Activated CD8-positive, alpha-beta memory T cell treated with anti-CD3 and anti-CD28 coated beads for 36 hours (primary cell): Measurements from ENCODE around the gene FHOD3. TPM values are rescaled to one million over a fixed set of nuclear protein-coding genes. Genes with fewer than 3 reads are reported as not detected.

Experiments
- CTCF ChIA-PET: fragments of 350-600 bp; sonication (Branson Sonifier 250); formaldehyde crosslinking; loops from one replicate; lab custom pipeline; 2021; ENCODE audit warnings: antibody characterized with exemption; lab: Charles Lee
- POLR2A ChIA-PET: fragments of 350-600 bp; sonication (Branson Sonifier 250); formaldehyde crosslinking; loops from one replicate; lab custom pipeline; 2021; ENCODE audit warnings: antibody characterized with exemption; lab: Charles Lee
- total RNA-seq, 2 experiments: library from RNA; stranded (reverse); gene quantifications; one replicate each; pipeline ENCODE4 v1.2.3, GENCODE V29; 2021

Gene FHOD3
- total RNA-seq, 2 experiments from 2014 or later = not detected

GRCh38 chr18:36653141-36653869 lies 355.8 kb downstream of the FHOD3 start:
- POLR2A ChIA-PET = no interaction called here
- CTCF ChIA-PET = no interaction called here

- ChIA-PET POLR2A (no interaction called here), CTCF (no interaction called here)
Measured at GRCh38 chr18:36653870-36654269, 356.4 kb downstream of the FHOD3 start.

- CTCF ChIA-PET = no interaction called here
- POLR2A ChIA-PET = interaction anchor here (0.6 kb wide), 1 partner anchor 17 kb away, joined by 5 read pairs; no protein-coding TSS in a partner anchor
Measured at GRCh38 chr18:36655074-36655473, 357.6 kb downstream of the FHOD3 start.

GRCh38 chr18:36655930-36656329 lies 358.4 kb downstream of the FHOD3 start:
- CTCF ChIA-PET = no interaction called here
- POLR2A ChIA-PET = no interaction called here

- ChIA-PET POLR2A (no interaction called here), CTCF (no interaction called here)
Measured at GRCh38 chr18:36658611-36659010, 361.1 kb downstream of the FHOD3 start.

GRCh38 chr18:36660311-36660710 lies 362.8 kb downstream of the FHOD3 start:
- ChIA-PET CTCF (no interaction called here), POLR2A (no interaction called here)

- ChIA-PET CTCF (no interaction called here), POLR2A (no interaction called here)
Measured at GRCh38 chr18:36661999-36662398, 364.5 kb downstream of the FHOD3 start.

GRCh38 chr18:36663312-36663711 lies 365.8 kb downstream of the FHOD3 start:
- ChIA-PET POLR2A (no interaction called here), CTCF (no interaction called here)

GRCh38 chr18:36665952-36666351 lies 368.4 kb downstream of the FHOD3 start:
- CTCF ChIA-PET = no interaction called here
- POLR2A ChIA-PET = no interaction called here

GRCh38 chr18:36667811-36668210 lies 370.3 kb downstream of the FHOD3 start:
- POLR2A ChIA-PET = no interaction called here
- CTCF ChIA-PET = no interaction called here

GRCh38 chr18:36668349-36668748 lies 370.8 kb downstream of the FHOD3 start:
- CTCF ChIA-PET = no interaction called here

GRCh38 chr18:36672437-36673344 lies 375.2 kb downstream of the FHOD3 start:
- POLR2A ChIA-PET = no interaction called here

More at GRCh38 chr18:36668349-36668748, 370.8 kb downstream of the FHOD3 start:
- POLR2A ChIA-PET = no interaction called here

GRCh38 chr18:36673452-36673851 lies 375.9 kb downstream of the FHOD3 start:
- ChIA-PET CTCF (no interaction called here), POLR2A (no interaction called here)

More at GRCh38 chr18:36672437-36673344, 375.2 kb downstream of the FHOD3 start:
- CTCF ChIA-PET = no interaction called here

GRCh38 chr18:36675076-36675475 lies 377.6 kb downstream of the FHOD3 start:
- POLR2A ChIA-PET = no interaction called here
- CTCF ChIA-PET = interaction anchor here (1.4 kb wide), 1 partner anchor 13 kb away, joined by 4 read pairs; no protein-coding TSS in a partner anchor

- ChIA-PET POLR2A (no interaction called here), CTCF (interaction anchor here (1.4 kb wide), 1 partner anchor 12 kb away, joined by 4 read pairs; no protein-coding TSS in a partner anchor)
Measured at GRCh38 chr18:36675542-36675941, 378.0 kb downstream of the FHOD3 start.

- ChIA-PET CTCF (no interaction called here), POLR2A (no interaction called here)
Measured at GRCh38 chr18:36676629-36677028, 379.1 kb downstream of the FHOD3 start.

GRCh38 chr18:36680042-36680441 lies 382.5 kb downstream of the FHOD3 start:
- ChIA-PET CTCF (no interaction called here), POLR2A (no interaction called here)

GRCh38 chr18:36685580-36685979 lies 388.1 kb downstream of the FHOD3 start:
- CTCF ChIA-PET = no interaction called here
- POLR2A ChIA-PET = no interaction called here

GRCh38 chr18:36688020-36688965 lies 390.8 kb downstream of the FHOD3 start:
- ChIA-PET POLR2A (no interaction called here), CTCF (interaction anchor here (1.6 kb wide), 1 partner anchor 13 kb away, joined by 4 read pairs; no protein-coding TSS in a partner anchor)
